OCI-LY3 (cell line): ENCODE measurements around the gene CAST.
A peak's percentile ranks its signal among the peaks of the same experiment; 100 is the strongest.

Experiments
- H2AFZ ChIP-seq: fragments of 200-600, 300-600 bp; shearing (Covaris generic); 2 replicates; pipeline ENCODE4 v1.6.0; 2014; ENCODE audit warnings: antibody characterized with exemption, low read depth, low read length
- H3K27ac ChIP-seq: fragments of 200-600, 300-600 bp; sonication (generic); 2 replicates; pipeline ENCODE4 v1.5.1; 2014; ENCODE audit warnings: mild to moderate bottlenecking, low read length, moderate library complexity, mixed read lengths
- H3K27me3 ChIP-seq: fragments of 200-600, 300-600 bp; sonication (generic); 2 replicates; pipeline ENCODE4 v1.6.1; 2014; ENCODE audit warnings: low read depth, low read length, mixed read lengths
- H3K36me3 ChIP-seq: fragments of 200-600, 300-600 bp; sonication (generic); replicated peaks from 2 replicates; pipeline ENCODE3; 2014; ENCODE audit warnings: low read depth, low read length, mixed read lengths
- H3K4me1 ChIP-seq: fragments of 300-600, 200-600 bp; sonication (generic); 2 replicates; pipeline ENCODE4 v1.6.1; 2014; ENCODE audit warnings: low read length, mixed read lengths
- H3K4me2 ChIP-seq: fragments of 200-600, 300-600 bp; sonication (generic); 2 replicates; pipeline ENCODE4 v1.6.1; 2014; ENCODE audit warnings: low read length, mixed read lengths
- H3K4me3 ChIP-seq: fragments of 300-600, 200-600 bp; sonication (generic); 2 replicates; pipeline ENCODE4 v1.5.1; 2014; ENCODE audit warnings: antibody characterized with exemption, mild to moderate bottlenecking, low read length, moderate library complexity
- H3K79me2 ChIP-seq: fragments of 300-600, 200-600 bp; shearing (Covaris generic); 2 replicates; pipeline ENCODE4 v1.6.1; 2014; ENCODE audit warnings: mild to moderate bottlenecking, low read length, mixed read lengths
- H3K9ac ChIP-seq: fragments of 300-600, 200-600 bp; shearing (Covaris generic); 2 replicates; pipeline ENCODE4 v1.6.0; 2014; ENCODE audit warnings: mild to moderate bottlenecking, low read length, moderate library complexity
- H3K9me3 ChIP-seq: fragments of 200-600, 300-600 bp; shearing (Covaris generic); 2 replicates; pipeline ENCODE4 v1.6.1; 2014; ENCODE audit warnings: low read length, mixed read lengths; ENCODE audit not compliant: insufficient read depth
- H4K20me1 ChIP-seq: fragments of 200-600, 300-600 bp; sonication (generic); 2 replicates; pipeline ENCODE4 v1.6.1; 2016; ENCODE audit warnings: low read length, mixed read lengths; ENCODE audit not compliant: insufficient read depth
- CTCF ChIP-seq: fragments of 200-600, 300-600 bp; sonication (generic); IDR thresholded peaks from 2 replicates; pipeline ENCODE4 v1.5.1; 2014; ENCODE audit warnings: antibody characterized with exemption, low read length, low read depth
- EZH2phosphoT487 ChIP-seq: fragments of 200-600 bp; shearing (Covaris generic); IDR thresholded peaks from 2 replicates; pipeline ENCODE4 v1.6.1; 2018; ENCODE audit warnings: antibody characterized with exemption, mixed run types, low read depth

CAST gene

GRCh38 chr5:96702503-96703383 lies 40.6 kb downstream of the CAST start:
- no peak for TF ChIP-seq EZH2phosphoT487
- no peak for TF ChIP-seq CTCF
- peak overlapping the region; percentile 45; the same call in 1 of the 2 replicates for H3K9ac ChIP-seq
- peaks cover 36% of the 10 kb centered on the region for H3K4me1 ChIP-seq
- H3K27me3 ChIP-seq = no peaks in the 10 kb centered on the region
- peak overlapping the region; percentile 84 for H3K4me3 ChIP-seq
- H2AFZ ChIP-seq = no peak overlapping the region
- no peaks in the 10 kb centered on the region for H3K9me3 ChIP-seq
- peaks cover 22% of the 10 kb centered on the region for H4K20me1 ChIP-seq
- peak overlapping the region; percentile 92 for H3K4me2 ChIP-seq
- H3K36me3 ChIP-seq = no peaks in the 10 kb centered on the region
- H3K27ac ChIP-seq = no peak overlapping the region
- H3K79me2 ChIP-seq = no peaks in the 10 kb centered on the region

GRCh38 chr5:96703384-96703920 lies 41.3 kb downstream of the CAST start:
- Histone ChIP-seq H4K20me1 (peaks cover 22% of the 10 kb centered on the region), H3K36me3 (no peaks in the 10 kb centered on the region), H3K9ac (no peak overlapping the region), H3K27me3 (no peaks in the 10 kb centered on the region), H3K4me2 (peak overlapping the region; percentile 92), H3K27ac (no peak overlapping the region), H3K4me1 (peaks cover 38% of the 10 kb centered on the region), H3K4me3 (peak overlapping the region; percentile 84), H3K79me2 (no peaks in the 10 kb centered on the region), H2AFZ (no peak overlapping the region), H3K9me3 (no peaks in the 10 kb centered on the region)
- TF ChIP-seq CTCF (no peak), EZH2phosphoT487 (no peak)

GRCh38 chr5:96703995-96704394 lies 41.8 kb downstream of the CAST start:
- Histone ChIP-seq H2AFZ (no peak overlapping the region), H3K4me3 (peak overlapping the region; percentile 84), H3K36me3 (no peaks in the 10 kb centered on the region), H3K9me3 (no peaks in the 10 kb centered on the region), H3K9ac (no peak overlapping the region), H3K4me1 (peaks cover 38% of the 10 kb centered on the region), H3K79me2 (no peaks in the 10 kb centered on the region), H3K27me3 (no peaks in the 10 kb centered on the region), H3K4me2 (peak overlapping the region; percentile 92), H4K20me1 (peaks cover 22% of the 10 kb centered on the region), H3K27ac (no peak overlapping the region)
- TF ChIP-seq EZH2phosphoT487 = no peak
- TF ChIP-seq CTCF = no peak

- H3K4me2 ChIP-seq = peak overlapping the region; percentile 53
- no peaks in the 10 kb centered on the region for H3K9me3 ChIP-seq
- H3K4me1 ChIP-seq = peaks cover 38% of the 10 kb centered on the region
- H3K79me2 ChIP-seq = no peaks in the 10 kb centered on the region
- H3K4me3 ChIP-seq = peak overlapping the region; percentile 23
- no peak overlapping the region for H2AFZ ChIP-seq
- H3K9ac ChIP-seq = no peak overlapping the region
- H3K27ac ChIP-seq = 0 out of 2 replicates have a peak overlapping the region, but pooled peaks have one; percentile 5
- H3K36me3 ChIP-seq = no peaks in the 10 kb centered on the region
- H4K20me1 ChIP-seq = peaks cover 22% of the 10 kb centered on the region
- TF ChIP-seq EZH2phosphoT487 (no peak), CTCF (no peak)
- H3K27me3 ChIP-seq = no peaks in the 10 kb centered on the region
Observed at GRCh38 chr5:96706433-96707111, 44.4 kb downstream of the CAST start.
